ENCODE results near the gene HMOX2. TPM values are rescaled to one million over a fixed set of nuclear protein-coding genes. Genes with fewer than 3 reads are reported as not detected.

Gene HMOX2
- total and polyA plus RNA-seq, 2 of the 13 experiments (the other 11 are each of a cell fraction or from before 2014, with no cell fraction given), result 60.3 to 70.4 TPM

GRCh38 chr16:4475880-4476788, at the start of gene HMOX2 (continued):
- TF ChIP-seq REST (IDR thresholded peaks at IDR 0.05; ENCODE audit: borderline replicate concordance in 1 of 2, low read depth in 1 of 2, low read length in 2 of 2), result peak in 1 of 2 experiments; percentile 35; a peak in 1 of 4 replicates
- peak; percentile 32; the same call in 1 of the 2 replicates for TF ChIP-seq FOXO1 (CRISPR knock-in tag; IDR thresholded peaks at IDR 0.05)
- TF ChIP-seq CENPX (CRISPR knock-in tag; IDR thresholded peaks at IDR 0.05), result no peak
- no peak for TF ChIP-seq SNAI1 (CRISPR knock-in tag; IDR thresholded peaks at IDR 0.05; ENCODE audit: borderline replicate concordance)
- no peak for TF ChIP-seq ZNF577 (CRISPR knock-in tag; IDR thresholded peaks at IDR 0.05; ENCODE audit: borderline replicate concordance, low read depth)
- 0 out of 2 replicates have a peak, but pooled peaks have one; percentile 39 for TF ChIP-seq GLMP (CRISPR knock-in tag; IDR thresholded peaks at IDR 0.05; ENCODE audit: borderline replicate concordance)
- peak; percentile 26; the same call in 1 of the 2 replicates for TF ChIP-seq RNF2 (conservative IDR thresholded peaks at IDR 0.05; ENCODE audit: low read depth)
- TF ChIP-seq TRIM24 (CRISPR knock-in tag; IDR thresholded peaks at IDR 0.05), result no peak
- TF ChIP-seq TARDBP (CRISPR knock-in tag; IDR thresholded peaks at IDR 0.05), result peak; percentile 88
- TF ChIP-seq TOPORS (CRISPR knock-in tag; IDR thresholded peaks at IDR 0.05), result peak; percentile 93
- peak; percentile 65; the same call in 1 of the 2 replicates for TF ChIP-seq ATF5 (CRISPR knock-in tag; IDR thresholded peaks at IDR 0.05; ENCODE audit: low read depth)
- TF ChIP-seq ZNF207 (IDR thresholded peaks at IDR 0.05; ENCODE audit: borderline replicate concordance), result no peak
- no peak for TF ChIP-seq LRRFIP1 (CRISPR knock-in tag; conservative IDR thresholded peaks at IDR 0.05)
- TF ChIP-seq ZSCAN20 (CRISPR knock-in tag; IDR thresholded peaks at IDR 0.05; ENCODE audit: borderline replicate concordance), result 0 out of 2 replicates have a peak, but pooled peaks have one; percentile 80
- TF ChIP-seq HOXD1 (CRISPR knock-in tag; IDR thresholded peaks at IDR 0.05), result peak; percentile 52; the same call in 1 of the 2 replicates
- TF ChIP-seq ZFY (CRISPR knock-in tag; IDR thresholded peaks at IDR 0.05), result peak; percentile 94
- TF ChIP-seq YY1 (IDR thresholded peaks at IDR 0.05; ENCODE audit: insufficient read depth, insufficient replicate concordance, low read depth, low read length), result peak; percentile 80
- peak; percentile 75; the same call in 1 of the 2 replicates for TF ChIP-seq ZNF414 (CRISPR knock-in tag; IDR thresholded peaks at IDR 0.05)
- peak; percentile 60; the same call in 1 of the 2 replicates for TF ChIP-seq STAT5B (CRISPR knock-in tag; IDR thresholded peaks at IDR 0.05)
